Testis (tissue), 5 donors: ENCODE results near the gene SMIM10L1. TPM values are rescaled to one million over a fixed set of nuclear protein-coding genes. Genes with fewer than 3 reads are reported as not detected.

Experiments used
- DNase-seq: peaks from one replicate; pipeline ENCODE4 v3.0.0-alpha.2; 2019
- H3K27ac ChIP-seq, 2 donors: fragments of 200-600 bp; sonication (generic); one replicate each; pipeline ENCODE4 v1.5.1; 2019
- H3K27me3 ChIP-seq: fragments of 200-600 bp; sonication (generic); one replicate; pipeline ENCODE4 v1.5.1; 2019
- H3K36me3 ChIP-seq: fragments of 200-600 bp; sonication (generic); one replicate; pipeline ENCODE4 v1.5.1; 2017; ENCODE audit warnings: low read depth; ENCODE audit errors: missing control alignments
- H3K4me1 ChIP-seq: fragments of 200-600 bp; sonication (generic); one replicate; pipeline ENCODE4 v1.5.1; 2019
- H3K4me3 ChIP-seq, 2 donors: fragments of 200-600 bp; sonication (generic); one replicate each; pipeline ENCODE4 v1.5.1; 2017 to 2019
- H3K9me3 ChIP-seq: fragments of 200-600 bp; sonication (generic); one replicate; pipeline ENCODE4 v1.5.1; 2017
- POLR2A ChIP-seq: fragments of 450-650 bp; IDR thresholded peaks from one replicate; pipeline ENCODE4 v1.6.1; 2017; ENCODE audit warnings: antibody characterized with exemption, mild to moderate bottlenecking, moderate library complexity
- WGBS, 2 donors: methylation state at CpG; one replicate each; pipeline ENCODE4 v1.1.5; 2018; 5-methylcytosine and 5-hydroxymethylcytosine counted together
- intact Hi-C: fragments of 100-400 bp; cut with DNase I; formaldehyde crosslinking; loops from one replicate; pipeline ENCODE4 v1.15.1; 2023; ENCODE audit warnings: low total_unique reads
- long read RNA-seq, 2 donors: transcript quantifications; one replicate each; lab custom pipeline, GENCODE V29; 2026
- polyA plus RNA-seq: library from polyadenylated mRNA; stranded (reverse); fragments of 350-450 nt; fragmentation: Illumina TruSeq; extraction: RNeasy Lipid Tissue Mini Kit (QIAGEN cat#74804); gene quantifications from one replicate; pipeline ENCODE4 v1.2.3, GENCODE V29; 2014; ENCODE audit warnings: low read depth, low replicate concordance; ENCODE audit not compliant: insufficient read depth
- total RNA-seq, 2 donors: library from RNA; depleted of rRNA; stranded (reverse); fragments of >200 nt; gene quantifications; one replicate each; pipeline ENCODE4 v1.2.3, GENCODE V29; 2016
- TF ChIP-seq, protein P1 (sequence below), 3 experiments: fragments of 450-650 bp in 2 of 3; fragments of 200-600 bp in 1 of 3; sonication (generic) in 1 of 3; IDR thresholded peaks; one replicate each; pipeline ENCODE4 v1.5.1; 2016 to 2019; ENCODE audit warnings: antibody characterized with exemption in 3 of 3, mild to moderate bottlenecking in 2 of 3, moderate library complexity in 1 of 3

The SMIM10L1 gene
- 10 to 100 TPM in 1 of 2 donors, 1 to 10 TPM in 1; 7.6 to 11.0 TPM for total RNA-seq
- polyA plus RNA-seq: 4.4 TPM
- long read RNA-seq, donor 1, full-length matches to known transcripts: 67 of 67 reads
- long read RNA-seq, donor 1, partial matches to known transcripts: 0 of 67 reads
- long read RNA-seq, donor 1, other reads (novel, unspliced or antisense): 0 of 67 reads
- long read RNA-seq, donor 2, full-length matches to known transcripts: 41 of 41 reads
- long read RNA-seq, donor 2, partial matches to known transcripts: 0 of 41 reads
- long read RNA-seq, donor 2, other reads (novel, unspliced or antisense): 0 of 41 reads

DNA sequence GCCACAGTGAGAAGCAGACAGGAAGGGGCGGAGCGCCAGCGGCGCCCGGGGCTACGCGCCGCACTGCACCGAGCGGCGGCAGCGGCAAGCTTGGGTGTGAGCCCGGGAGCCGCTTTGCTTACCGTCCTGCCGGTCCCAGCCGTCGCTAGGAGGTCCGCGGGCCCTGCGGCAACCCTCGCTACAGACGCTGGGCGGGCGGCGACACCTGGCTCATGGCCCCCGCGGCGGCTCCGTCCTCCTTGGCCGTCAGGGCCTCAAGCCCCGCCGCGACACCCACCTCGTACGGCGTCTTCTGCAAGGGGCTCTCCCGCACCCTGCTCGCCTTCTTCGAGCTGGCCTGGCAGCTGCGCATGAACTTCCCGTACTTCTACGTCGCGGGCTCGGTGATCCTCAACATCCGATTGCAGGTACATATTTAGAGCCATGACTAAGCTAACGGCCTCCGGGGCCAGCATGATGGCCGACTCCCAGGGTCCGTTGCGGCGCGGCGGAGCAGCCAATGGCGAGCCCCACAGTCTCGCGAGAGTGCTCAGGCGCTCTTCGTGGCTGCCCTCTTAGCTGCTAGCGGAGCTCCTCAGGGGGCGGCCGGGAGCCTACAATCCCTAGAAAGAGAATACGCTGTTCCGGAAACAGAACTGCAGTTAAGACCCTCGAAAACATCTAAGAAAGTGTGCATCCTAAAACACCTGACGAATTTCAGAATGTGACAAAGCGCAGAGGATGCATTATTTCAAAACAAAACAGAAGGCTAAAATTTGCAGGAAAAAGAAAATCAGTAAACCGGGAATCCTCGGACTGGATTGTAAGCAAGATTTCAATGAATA lies at the start of gene SMIM10L1:
SMIM10L1 (plus strand) TSS at position 50 of the 824 bp plus-strand sequence; CDS start at position 213, 163 bp downstream.
- Histone ChIP-seq H3K36me3 (no peaks in the 10 kb centered on the region), H3K27me3 (no peaks in the 10 kb centered on the region), H3K9me3 (no peaks in the 10 kb centered on the region), H3K4me3 (peak within 1 kb of the TSS; percentile 96 to 99), H3K4me1 (peaks cover 15% of the 10 kb centered on the region), H3K27ac (peak within 1 kb of the TSS; percentile 97 to 98)
- DNase-seq: peak; percentile 95
- TF ChIP-seq, protein P1, sequence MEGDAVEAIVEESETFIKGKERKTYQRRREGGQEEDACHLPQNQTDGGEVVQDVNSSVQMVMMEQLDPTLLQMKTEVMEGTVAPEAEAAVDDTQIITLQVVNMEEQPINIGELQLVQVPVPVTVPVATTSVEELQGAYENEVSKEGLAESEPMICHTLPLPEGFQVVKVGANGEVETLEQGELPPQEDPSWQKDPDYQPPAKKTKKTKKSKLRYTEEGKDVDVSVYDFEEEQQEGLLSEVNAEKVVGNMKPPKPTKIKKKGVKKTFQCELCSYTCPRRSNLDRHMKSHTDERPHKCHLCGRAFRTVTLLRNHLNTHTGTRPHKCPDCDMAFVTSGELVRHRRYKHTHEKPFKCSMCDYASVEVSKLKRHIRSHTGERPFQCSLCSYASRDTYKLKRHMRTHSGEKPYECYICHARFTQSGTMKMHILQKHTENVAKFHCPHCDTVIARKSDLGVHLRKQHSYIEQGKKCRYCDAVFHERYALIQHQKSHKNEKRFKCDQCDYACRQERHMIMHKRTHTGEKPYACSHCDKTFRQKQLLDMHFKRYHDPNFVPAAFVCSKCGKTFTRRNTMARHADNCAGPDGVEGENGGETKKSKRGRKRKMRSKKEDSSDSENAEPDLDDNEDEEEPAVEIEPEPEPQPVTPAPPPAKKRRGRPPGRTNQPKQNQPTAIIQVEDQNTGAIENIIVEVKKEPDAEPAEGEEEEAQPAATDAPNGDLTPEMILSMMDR (IDR thresholded peaks at IDR 0.05): peak in 1 of 3 experiments; percentile 4
- no peak for TF ChIP-seq POLR2A
- intact Hi-C loops: no loop called here
- 0% methylated on average over 27 to 40 of the region's 70 CpGs for WGBS, 2 donors

DNA sequence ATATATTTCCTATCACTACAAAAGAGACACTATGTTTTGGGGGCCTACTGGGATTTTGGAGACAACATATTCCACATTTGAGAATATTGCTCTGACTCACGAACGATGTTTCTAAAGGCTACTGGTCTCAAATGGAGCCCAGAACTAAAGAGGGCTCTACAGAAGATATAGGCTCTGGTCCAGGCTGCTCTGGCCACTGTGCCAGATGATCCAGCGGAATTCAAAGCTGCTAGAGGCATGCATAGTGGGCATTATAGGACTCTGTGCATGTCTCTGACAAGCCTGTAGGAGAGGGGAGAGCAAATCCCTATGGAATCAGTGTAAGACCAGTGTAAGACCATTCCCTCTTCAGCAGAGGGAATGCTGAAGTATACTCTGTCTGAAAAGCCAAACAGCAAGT lies 40.6 kb upstream of the SMIM10L1 start:
- intact Hi-C loops: no loop called here
- no peaks in the 10 kb centered on the region for H3K9me3 ChIP-seq
- DNase-seq: no peak
- TF ChIP-seq POLR2A: no peak
- TF ChIP-seq, protein P1 (IDR thresholded peaks at IDR 0.05): no peak
- WGBS, 2 donors: 92 to 98% methylated on average over 3 of the region's 3 CpGs
- H3K27me3 ChIP-seq: no peaks in the 10 kb centered on the region
- no peaks in the 10 kb centered on the region for H3K36me3 ChIP-seq
- H3K4me1 ChIP-seq: no peaks in the 10 kb centered on the region
- no peak overlapping the region for H3K27ac ChIP-seq
- H3K4me3 ChIP-seq: no peak overlapping the region

DNA sequence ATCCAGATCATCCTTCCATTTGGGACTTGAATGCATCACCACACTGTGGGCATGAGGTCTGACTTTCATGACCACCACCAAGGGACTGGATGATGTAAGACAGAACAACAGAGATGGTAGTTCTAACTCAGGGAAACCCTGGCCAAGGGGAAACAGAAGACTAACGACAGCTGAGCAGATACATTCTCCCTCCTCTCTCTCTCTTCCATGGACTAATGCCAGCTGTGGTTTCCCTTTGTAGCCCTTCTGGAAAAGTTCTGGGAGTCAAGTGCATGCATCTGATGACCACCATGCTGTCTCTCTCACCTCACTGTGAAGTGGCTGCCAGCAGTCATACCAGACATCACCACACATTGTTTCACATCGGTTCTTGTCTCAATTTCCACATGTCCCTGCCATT lies 40.0 kb upstream of the SMIM10L1 start:
- Histone ChIP-seq H3K4me3 (no peak overlapping the region), H3K36me3 (no peaks in the 10 kb centered on the region), H3K27me3 (no peaks in the 10 kb centered on the region), H3K4me1 (no peaks in the 10 kb centered on the region), H3K27ac (no peak overlapping the region), H3K9me3 (no peaks in the 10 kb centered on the region)
- intact Hi-C loops: no loop called here
- DNase-seq: no peak
- 51 to 94% methylated on average over 2 of the region's 2 CpGs for WGBS, 2 donors
- TF ChIP-seq POLR2A: no peak
- TF ChIP-seq, protein P1 (IDR thresholded peaks at IDR 0.05): no peak

DNA sequence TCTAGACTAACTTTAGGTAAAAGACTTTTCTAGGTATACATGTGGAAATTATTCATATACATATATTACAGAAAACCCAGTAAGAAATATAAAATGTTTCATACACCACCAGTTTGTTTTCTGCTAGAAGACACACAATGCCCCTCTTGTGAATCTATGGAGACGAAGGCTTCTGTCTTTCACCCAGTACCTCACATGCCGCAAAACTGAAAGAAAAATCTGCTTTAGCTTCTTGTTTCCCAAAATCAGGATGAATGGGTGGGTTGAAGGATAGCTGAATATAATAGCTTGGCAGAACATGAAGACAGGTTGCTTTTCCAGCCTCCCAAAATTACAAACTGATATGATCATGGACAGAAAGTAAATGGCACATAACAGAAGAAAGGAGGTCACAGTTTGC lies 37.8 kb upstream of the SMIM10L1 start:
- Histone ChIP-seq H3K36me3 (no peaks in the 10 kb centered on the region), H3K4me3 (no peak overlapping the region), H3K4me1 (no peaks in the 10 kb centered on the region), H3K9me3 (no peaks in the 10 kb centered on the region), H3K27ac (no peak overlapping the region), H3K27me3 (no peaks in the 10 kb centered on the region)
- 96 to 100% methylated on average over 2 of the region's 2 CpGs for WGBS, 2 donors
- DNase-seq: no peak
- intact Hi-C loops: no loop called here
- TF ChIP-seq, protein P1 (IDR thresholded peaks at IDR 0.05): no peak
- no peak for TF ChIP-seq POLR2A
